Measurements from ENCODE around the gene NFKBIE. TPM values are rescaled to one million over a fixed set of nuclear protein-coding genes. Genes with fewer than 3 reads are reported as not detected.

The NFKBIE gene
- total and polyA plus RNA-seq, 9 of the 15 experiments (the other 6 are each of a cell fraction or from before 2014, with no cell fraction given): 2.1 to 16.4 (median 11.7) TPM

- TF ChIP-seq ZBTB33 (CRISPR knock-in tag; IDR thresholded peaks at IDR 0.05) (no peak; the same call in 1 of the 2 replicates), ZNF444 (CRISPR knock-in tag; IDR thresholded peaks at IDR 0.05) (no peak), ZFP36 (IDR thresholded peaks at IDR 0.05; ENCODE audit: low read depth, low read length, partially characterized antibody) (no peak), ZNF217 (CRISPR knock-in tag; IDR thresholded peaks at IDR 0.05) (no peak), CGGBP1 (CRISPR knock-in tag; IDR thresholded peaks at IDR 0.05) (no peak), XRCC4 (IDR thresholded peaks at IDR 0.05; ENCODE audit: extremely low read depth, insufficient read depth, insufficient read length) (no peak), ZNF174 (CRISPR knock-in tag; IDR thresholded peaks at IDR 0.05) (no peak), ZNF23 (CRISPR knock-in tag; IDR thresholded peaks at IDR 0.05) (no peak), EGR1 (conservative IDR thresholded peaks at IDR 0.05) (no peak), ZNF395 (CRISPR knock-in tag; IDR thresholded peaks at IDR 0.05) (peak; percentile 67; the same call in 1 of the 2 replicates), MITF (IDR thresholded peaks at IDR 0.05) (peak; percentile 8; the same call in 1 of the 2 replicates), ZBTB26 (CRISPR knock-in tag; IDR thresholded peaks at IDR 0.05) (no peak), PHF8 (IDR thresholded peaks at IDR 0.05; ENCODE audit: borderline replicate concordance, low read length) (peak; percentile 61; the same call in 1 of the 2 replicates), MXI1 (IDR thresholded peaks at IDR 0.05; ENCODE audit: low read depth, low read length) (peak; percentile 79), KDM1A (IDR thresholded peaks at IDR 0.05) (peak in 1 of 2 experiments; percentile 29; a peak in 1 of 4 replicates), ZNF830 (CRISPR knock-in tag; IDR thresholded peaks at IDR 0.05) (no peak), ZNF3 (CRISPR knock-in tag; IDR thresholded peaks at IDR 0.05) (no peak), CBFB (CRISPR knock-in tag; IDR thresholded peaks at IDR 0.05) (peak; percentile 28; the same call in 1 of the 2 replicates), KDM4B (IDR thresholded peaks at IDR 0.05; ENCODE audit: borderline replicate concordance in 2 of 2, low read depth in 1 of 2) (no peak), NCOA6 (IDR thresholded peaks at IDR 0.05) (no peak), ZNF449 (CRISPR knock-in tag; IDR thresholded peaks at IDR 0.05) (no peak)
Observed at GRCh38 chr6:44223319-44224028, 41.9 kb downstream of the NFKBIE start, which contains the start of gene SLC29A1 (continued).
